Liver (tissue), 9 donors: ENCODE data around the gene GLP2R. TPM values are rescaled to one million over a fixed set of nuclear protein-coding genes. Genes with fewer than 3 reads are reported as not detected.

Experiments
- DNase-seq: peaks from one replicate; pipeline ENCODE4 v3.0.0-alpha.2; 2017; ENCODE audit warnings: low spot score
- H3K27ac ChIP-seq, 2 donors: one replicate each; pipeline ENCODE4 v1.7.0; 2013; ENCODE audit warnings: inconsistent platforms in 2 of 2, low read length in 2 of 2, control low read depth in 1 of 2, low read depth in 1 of 2, mild to moderate bottlenecking in 1 of 2
- H3K27me3 ChIP-seq, 4 donors: one replicate each; pipeline versions ENCODE4 v1.6.1 to v1.7.0; 2013; ENCODE audit warnings: low read length in 3 of 4, inconsistent platforms in 1 of 4, mild to moderate bottlenecking in 1 of 4, moderate library complexity in 1 of 4; ENCODE audit not compliant: control insufficient read depth in 4 of 4, insufficient read depth in 4 of 4
- H3K36me3 ChIP-seq, 4 donors: one replicate each; pipeline versions ENCODE4 v1.6.1 to v1.7.0; 2013; ENCODE audit warnings: low read length in 3 of 4, mild to moderate bottlenecking in 3 of 4, low read depth in 1 of 4, moderate library complexity in 1 of 4; ENCODE audit not compliant: control insufficient read depth in 4 of 4, insufficient read depth in 3 of 4
- H3K4me1 ChIP-seq, 4 donors: one replicate each; pipeline versions ENCODE4 v1.6.1 to v1.7.0; 2013; ENCODE audit warnings: low read length in 3 of 4, mild to moderate bottlenecking in 3 of 4, moderate library complexity in 1 of 4; ENCODE audit not compliant: control insufficient read depth in 4 of 4, insufficient read depth in 4 of 4
- H3K4me3 ChIP-seq, 3 donors: one replicate each; pipeline versions ENCODE4 v1.6.1 to v1.7.0; 2013; ENCODE audit warnings: low read length in 3 of 3, control low read depth in 1 of 3, low read depth in 1 of 3, mild to moderate bottlenecking in 1 of 3
- H3K9ac ChIP-seq, 2 donors: one replicate each; pipeline ENCODE4 v1.7.0; 2013; ENCODE audit warnings: low read length in 2 of 2, mild to moderate bottlenecking in 2 of 2, moderate library complexity in 2 of 2, control low read depth in 1 of 2, low read depth in 1 of 2
- H3K9me3 ChIP-seq, 4 donors: one replicate each; pipeline versions ENCODE4 v1.6.1 to v1.7.0; 2013; ENCODE audit warnings: low read length in 3 of 4; ENCODE audit not compliant: control insufficient read depth in 4 of 4
- CTCF ChIP-seq: fragments of 150-350 bp; IDR thresholded peaks from 2 replicates; pipeline ENCODE4 v1.5.1; 2017; ENCODE audit warnings: improper control_type of control experiment, low read depth, low read length; ENCODE audit not compliant: missing input control
- EGR1 ChIP-seq, 2 donors: IDR thresholded peaks; 2 replicates each; pipeline ENCODE4 v1.6.1; 2016 to 2018; ENCODE audit warnings: antibody characterized with exemption in 2 of 2, low read depth in 2 of 2
- FOXA1 ChIP-seq: IDR thresholded peaks from 2 replicates; pipeline ENCODE4 v1.6.1; 2016; ENCODE audit warnings: antibody characterized with exemption
- FOXA2 ChIP-seq: IDR thresholded peaks from 2 replicates; pipeline ENCODE4 v1.6.1; 2016; ENCODE audit warnings: antibody characterized with exemption
- GABPA ChIP-seq, 2 donors: IDR thresholded peaks in 1 of 2; conservative IDR thresholded peaks in 1 of 2; 2 replicates each; pipeline ENCODE4 v1.6.1; 2016; ENCODE audit warnings: antibody characterized with exemption in 2 of 2, mild to moderate bottlenecking in 1 of 2, moderate library complexity in 1 of 2
- HNF4A ChIP-seq, 2 donors: conservative IDR thresholded peaks; 2 replicates each; pipeline ENCODE4 v1.6.1; 2016; ENCODE audit warnings: antibody characterized with exemption in 2 of 2, mild to moderate bottlenecking in 2 of 2
- HNF4G ChIP-seq: IDR thresholded peaks from 2 replicates; pipeline ENCODE4 v1.6.1; 2016; ENCODE audit warnings: antibody characterized with exemption
- JUND ChIP-seq, 2 donors: IDR thresholded peaks; 2 replicates each; pipeline ENCODE4 v1.6.1; 2016; ENCODE audit warnings: antibody characterized with exemption in 2 of 2
- NR2F2 ChIP-seq: IDR thresholded peaks from 2 replicates; pipeline ENCODE4 v1.6.1; 2016; ENCODE audit warnings: antibody characterized with exemption
- RAD21 ChIP-seq, 2 donors: IDR thresholded peaks; 2 replicates each; pipeline ENCODE4 v1.6.1; 2016; ENCODE audit warnings: antibody characterized with exemption in 2 of 2, mild to moderate bottlenecking in 2 of 2
- REST ChIP-seq: IDR thresholded peaks from 2 replicates; pipeline ENCODE4 v1.6.1; 2016; ENCODE audit warnings: antibody characterized with exemption, mild to moderate bottlenecking
- RXRA ChIP-seq, 2 donors: IDR thresholded peaks; 2 replicates each; pipeline ENCODE4 v1.6.1; 2017 to 2018; ENCODE audit warnings: antibody characterized with exemption in 2 of 2, mild to moderate bottlenecking in 1 of 2
- SP1 ChIP-seq: IDR thresholded peaks from 2 replicates; pipeline ENCODE4 v1.6.1; 2018; ENCODE audit warnings: antibody characterized with exemption, mild to moderate bottlenecking
- TAF1 ChIP-seq: conservative IDR thresholded peaks from 2 replicates; pipeline ENCODE4 v1.6.1; 2016; ENCODE audit warnings: antibody characterized with exemption, mild to moderate bottlenecking
- YY1 ChIP-seq: IDR thresholded peaks from 2 replicates; pipeline ENCODE4 v1.6.1; 2016; ENCODE audit warnings: antibody characterized with exemption, mild to moderate bottlenecking
- ZBTB33 ChIP-seq: IDR thresholded peaks from 2 replicates; pipeline ENCODE4 v1.6.1; 2016; ENCODE audit warnings: antibody characterized with exemption
- WGBS: extraction: QIAGEN DNeasy Blood & Tissue Kit; methylation state at CpG from one replicate; pipeline ENCODE4 v1.1.7; 2013; 5-methylcytosine and 5-hydroxymethylcytosine counted together
- polyA plus RNA-seq, 2 donors: library from polyadenylated mRNA; stranded (reverse) in 1 of 2; unstranded in 1 of 2; fragments of 200-250 nt in 1 of 2; fragments of >200 nt in 1 of 2; fragmentation: Nextera tagmentation in 1 of 2; extraction: Ambion mirVana in 1 of 2; gene quantifications; one replicate each; pipeline versions ENCODE4 v1.2.1 to v1.2.3, GENCODE V29; 2013 to 2015
- total RNA-seq, 2 donors: library from RNA; depleted of rRNA; stranded (reverse); fragments of >200 nt; gene quantifications; one replicate each; pipeline ENCODE4 v1.2.3, GENCODE V29; 2014
- TF ChIP-seq, protein P1 (sequence below): IDR thresholded peaks from 2 replicates; pipeline ENCODE4 v1.6.1; 2016; ENCODE audit warnings: antibody characterized with exemption
- TF ChIP-seq, protein P2 (sequence below): IDR thresholded peaks from 2 replicates; pipeline ENCODE4 v1.6.1; 2016; ENCODE audit warnings: antibody characterized with exemption
- donor health status: healthy.
- donor health status: healthy.
- donor health status: healthy.
- donor health status: healthy.
- donor health status: healthy.

Gene GLP2R
- total and polyA plus RNA-seq, 4 donors: 0.39 to 1.4 (median 0.58) TPM

DNA sequence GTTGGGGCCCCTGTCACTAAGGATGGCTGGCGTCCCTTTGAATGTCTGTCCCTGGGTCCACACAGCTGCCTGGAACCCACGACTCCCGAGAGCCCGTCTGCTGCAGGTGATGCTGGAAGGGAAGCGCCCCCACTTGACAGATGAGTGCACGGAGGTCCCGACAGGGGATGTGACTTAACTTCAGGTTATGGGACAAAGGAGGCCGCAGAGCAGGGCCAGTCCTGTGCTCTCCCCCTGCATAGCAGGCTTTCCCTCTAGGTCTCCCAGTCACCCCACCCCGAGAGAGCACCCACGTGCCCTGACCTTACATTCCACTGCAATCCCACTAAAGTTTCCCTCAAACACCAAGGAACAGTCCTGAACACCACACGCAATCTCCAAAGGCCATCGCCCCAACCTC is 85.4 kb downstream of the GLP2R start:
- H3K9ac ChIP-seq: no peak overlapping the region
- no peaks in the 10 kb centered on the region for H3K4me1 ChIP-seq
- no peak overlapping the region for H3K27ac ChIP-seq
- no peak overlapping the region for H3K4me3 ChIP-seq
- TF ChIP-seq, protein P1, sequence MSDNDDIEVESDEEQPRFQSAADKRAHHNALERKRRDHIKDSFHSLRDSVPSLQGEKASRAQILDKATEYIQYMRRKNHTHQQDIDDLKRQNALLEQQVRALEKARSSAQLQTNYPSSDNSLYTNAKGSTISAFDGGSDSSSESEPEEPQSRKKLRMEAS: no peak
- TF ChIP-seq EGR1 (IDR thresholded peaks at IDR 0.05; ENCODE audit: low read depth in 2 of 2): no peak
- TF ChIP-seq SP1: no peak
- no peak for TF ChIP-seq REST
- TF ChIP-seq NR2F2: no peak
- no peak for TF ChIP-seq RXRA (IDR thresholded peaks at IDR 0.05)
- no peak for TF ChIP-seq FOXA1
- TF ChIP-seq FOXA2: no peak
- TF ChIP-seq, protein P2, sequence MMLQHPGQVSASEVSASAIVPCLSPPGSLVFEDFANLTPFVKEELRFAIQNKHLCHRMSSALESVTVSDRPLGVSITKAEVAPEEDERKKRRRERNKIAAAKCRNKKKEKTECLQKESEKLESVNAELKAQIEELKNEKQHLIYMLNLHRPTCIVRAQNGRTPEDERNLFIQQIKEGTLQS: no peak
- TF ChIP-seq JUND (IDR thresholded peaks at IDR 0.05): no peak
- TF ChIP-seq CTCF: no peak
- TF ChIP-seq ZBTB33: no peak
- TF ChIP-seq GABPA (IDR thresholded peaks at IDR 0.05 in 1 of 2, conservative IDR thresholded peaks at IDR 0.05 in 1 of 2): no peak
- no peak for TF ChIP-seq HNF4G
- TF ChIP-seq TAF1: no peak
- TF ChIP-seq YY1: no peak
- TF ChIP-seq RAD21 (IDR thresholded peaks at IDR 0.05): no peak
- TF ChIP-seq HNF4A (conservative IDR thresholded peaks at IDR 0.05): no peak
- 70% methylated on average over 12 of the region's 12 CpGs for WGBS
- H3K9me3 ChIP-seq: no peaks in the 10 kb centered on the region
- DNase-seq: no peak
- H3K27me3 ChIP-seq: peaks cover 0 to 4% (median 0%) of the 10 kb centered on the region in 4 donors
- no peaks in the 10 kb centered on the region for H3K36me3 ChIP-seq
